Limb (tissue), 2 donors: ENCODE measurements around the gene CAMKV.

Experiments used
- DNase-seq, 2 donors: peaks; one replicate each; pipeline ENCODE4 v3.0.0-alpha.2; 2016; ENCODE audit errors: extremely low spot score in 2 of 2

Gene CAMKV

DNA sequence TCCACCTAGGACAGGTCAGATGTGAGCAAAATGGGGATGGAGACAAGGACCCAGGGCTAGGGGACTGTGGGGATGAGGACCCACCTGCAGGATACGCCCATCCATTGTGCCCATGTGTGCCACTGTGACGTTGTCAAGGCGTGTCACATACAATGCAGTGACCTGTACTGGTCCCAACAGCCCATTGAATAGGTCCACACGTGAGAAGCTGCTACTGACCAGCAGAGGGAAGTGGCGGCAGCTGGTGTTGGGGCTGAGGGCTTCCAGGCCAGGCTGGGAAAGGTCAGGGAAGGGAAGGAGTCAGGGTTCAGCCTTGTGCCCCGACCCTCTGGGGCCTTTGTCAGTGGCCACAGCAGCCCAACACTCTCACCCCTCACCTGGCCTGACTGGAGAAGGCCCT lies 29.3 kb upstream of the CAMKV start:
- DNase-seq: no peak

DNA sequence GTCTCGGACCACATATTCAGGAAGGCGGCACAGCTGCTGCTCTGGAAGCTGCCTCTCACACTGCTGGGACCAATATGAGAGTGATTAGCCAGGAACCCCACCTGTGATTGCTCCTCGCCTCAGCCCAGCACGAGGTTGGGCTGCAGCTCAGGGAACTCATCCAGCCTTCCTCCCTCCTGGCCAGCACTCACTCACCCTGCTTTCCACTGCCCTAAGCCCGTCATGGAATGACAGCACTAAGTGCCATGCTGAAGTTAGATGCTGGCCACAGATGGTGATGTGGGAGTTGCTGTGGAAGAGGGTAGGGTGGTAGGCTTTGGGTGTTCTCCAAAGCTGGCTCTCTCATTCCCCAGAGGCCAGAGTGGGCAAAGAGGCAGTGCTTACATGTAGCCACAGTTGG lies 26.6 kb upstream of the CAMKV start:
- no peak for DNase-seq

DNA sequence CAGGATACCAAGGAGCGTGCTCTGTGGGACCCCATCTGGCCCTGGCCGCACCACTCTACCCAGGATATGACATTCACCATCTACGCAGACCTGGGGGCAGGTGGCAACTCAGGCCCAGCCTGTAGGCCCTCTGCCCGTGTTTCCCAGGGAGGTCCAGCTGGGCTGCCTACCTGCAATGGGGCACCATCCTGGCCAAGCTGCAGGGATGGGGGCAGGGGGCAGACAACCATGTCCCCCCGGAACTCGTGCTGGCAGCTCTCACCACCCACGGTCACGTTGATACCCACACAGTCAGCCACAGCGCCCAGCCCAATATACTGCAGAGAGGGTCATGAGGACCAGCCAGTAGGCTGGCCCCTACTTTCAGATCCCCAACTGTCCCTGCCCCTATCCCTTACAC lies 26.1 kb upstream of the CAMKV start:
- DNase-seq: no peak

DNA sequence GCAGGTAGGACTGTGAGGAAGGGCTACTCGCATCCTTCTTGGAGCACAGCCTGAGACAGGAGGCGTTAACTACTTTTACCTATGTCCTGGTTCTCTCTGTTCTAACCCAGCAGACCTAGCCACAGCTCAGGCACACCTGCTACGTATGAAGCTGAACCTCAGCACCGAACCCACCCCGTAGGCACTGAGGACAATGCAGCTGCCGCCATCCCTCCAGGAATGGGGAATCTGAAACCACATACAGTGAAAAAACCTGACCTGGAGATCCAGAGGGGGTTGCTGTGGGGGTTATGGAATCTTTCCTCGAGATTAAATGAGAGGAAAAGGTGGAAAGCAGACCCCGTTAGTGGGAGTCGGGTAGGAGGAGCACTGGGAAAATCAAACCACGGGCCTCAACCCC lies 19.6 kb upstream of the CAMKV start:
- no peak for DNase-seq

DNA sequence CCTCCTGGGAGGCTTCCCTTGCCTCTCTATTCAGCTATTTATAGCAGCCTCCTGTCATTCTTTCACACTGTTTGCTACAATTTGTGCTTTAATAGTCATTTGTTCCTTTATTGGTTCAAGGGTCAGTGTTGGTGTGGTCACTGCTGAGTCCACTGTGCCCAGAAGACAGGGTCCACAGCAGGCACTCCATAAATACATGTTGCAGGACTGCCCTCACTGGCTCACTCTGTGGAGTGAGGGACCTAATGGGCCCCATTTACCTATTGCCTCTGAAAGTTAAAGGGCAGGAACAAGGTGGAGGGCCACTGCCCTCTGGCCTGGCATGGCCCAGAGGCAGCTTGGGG lies 17.2 kb upstream of the CAMKV start:
- no peak for DNase-seq

DNA sequence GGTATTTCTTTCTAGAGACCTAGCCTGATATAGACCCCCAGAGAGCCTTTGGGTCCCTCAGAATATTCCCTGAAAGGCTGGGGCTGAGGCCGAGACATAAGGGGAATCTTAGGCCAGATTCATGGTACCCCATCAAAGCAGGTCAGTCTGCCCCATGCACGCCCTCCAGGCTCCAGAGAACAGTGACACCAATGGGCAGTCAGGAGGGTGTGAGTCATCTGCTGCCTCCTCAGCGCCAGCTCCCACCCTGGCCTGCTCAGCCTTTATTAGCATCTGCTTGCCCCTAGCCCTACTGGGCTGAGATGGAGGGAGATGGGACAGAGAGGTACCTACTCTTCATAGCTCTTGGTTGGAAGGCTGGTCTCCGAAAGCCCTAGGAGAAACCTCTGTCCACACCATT lies 14.3 kb upstream of the CAMKV start:
- no peak for DNase-seq

DNA sequence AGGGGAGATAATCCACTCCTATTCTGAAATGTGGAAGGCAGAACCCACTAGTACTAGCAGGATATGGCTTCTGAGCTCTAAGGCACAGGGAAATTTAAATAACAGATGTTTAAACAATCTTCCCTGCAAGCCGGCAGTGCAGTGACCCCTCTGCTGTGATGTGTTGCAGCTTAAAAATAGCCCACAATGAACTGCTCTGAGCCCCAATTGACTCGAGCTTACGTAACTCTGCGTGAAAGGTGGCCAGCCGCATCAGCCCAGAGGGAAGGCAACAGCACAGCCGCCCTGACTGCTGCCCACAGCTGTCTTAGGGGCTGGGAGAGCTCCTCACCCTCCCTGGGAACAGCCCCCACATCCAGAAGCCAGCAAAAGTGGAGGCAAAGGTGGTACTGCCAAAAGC lies 12.5 kb upstream of the CAMKV start:
- DNase-seq: peak in 1 of 2 donors; percentile 50

DNA sequence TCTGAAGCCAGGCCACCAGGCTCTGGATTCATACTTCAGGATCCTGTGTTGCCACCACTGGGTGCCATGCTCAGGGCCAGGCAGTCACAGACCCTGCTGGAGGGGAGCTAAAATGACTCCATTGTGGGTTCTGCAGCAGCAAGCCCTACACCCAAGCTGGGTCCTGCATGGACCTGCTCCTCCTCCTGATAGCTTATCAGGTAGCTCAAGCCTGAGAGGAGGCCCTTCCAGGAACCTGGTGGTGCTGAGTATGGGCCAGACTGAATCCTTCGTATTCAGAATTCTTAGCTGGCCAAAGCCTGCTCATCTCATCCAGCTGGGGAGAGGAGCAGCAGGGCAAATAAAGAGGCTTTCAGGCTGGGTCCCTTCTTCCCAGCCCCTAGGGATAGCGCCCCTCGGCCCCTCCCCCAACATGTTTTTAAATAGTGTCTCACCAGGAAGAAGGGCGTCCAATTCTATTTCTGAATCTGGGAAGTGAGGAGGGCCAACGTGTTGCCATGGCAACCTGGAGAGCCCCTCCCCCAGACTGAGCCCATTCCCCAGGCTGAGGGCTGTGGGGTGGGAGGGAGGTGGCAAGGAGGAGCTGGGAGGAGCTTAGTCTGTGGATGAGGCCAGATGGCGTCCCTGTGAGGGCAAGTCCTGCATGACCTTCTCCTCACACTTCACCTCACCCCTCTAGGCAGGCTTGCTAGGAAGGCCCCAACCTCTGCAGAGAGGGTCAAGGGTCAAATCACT lies 11.0 kb upstream of the CAMKV start:
- peak in 1 of 2 donors; percentile 53 for DNase-seq

DNA sequence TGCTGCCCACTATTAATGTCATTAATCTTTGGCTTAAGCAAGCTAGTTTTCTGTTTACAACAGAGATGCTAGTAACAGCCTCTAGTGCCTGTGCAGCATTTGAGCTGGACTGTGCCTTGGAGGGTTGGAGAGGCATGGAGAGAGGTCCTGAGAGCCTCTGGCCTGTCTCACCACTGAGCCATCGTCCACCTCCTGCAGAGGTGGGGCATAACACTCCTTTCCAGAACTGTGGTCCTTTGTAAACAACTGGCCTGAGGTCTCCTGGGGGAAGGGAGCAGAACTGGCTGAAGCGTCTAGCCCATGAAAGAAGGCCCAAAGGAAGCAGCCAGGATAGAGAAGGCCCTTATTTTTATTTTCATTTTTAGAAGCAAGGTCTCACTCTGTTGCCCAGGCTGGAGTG lies 10.0 kb upstream of the CAMKV start:
- no peak for DNase-seq

DNA sequence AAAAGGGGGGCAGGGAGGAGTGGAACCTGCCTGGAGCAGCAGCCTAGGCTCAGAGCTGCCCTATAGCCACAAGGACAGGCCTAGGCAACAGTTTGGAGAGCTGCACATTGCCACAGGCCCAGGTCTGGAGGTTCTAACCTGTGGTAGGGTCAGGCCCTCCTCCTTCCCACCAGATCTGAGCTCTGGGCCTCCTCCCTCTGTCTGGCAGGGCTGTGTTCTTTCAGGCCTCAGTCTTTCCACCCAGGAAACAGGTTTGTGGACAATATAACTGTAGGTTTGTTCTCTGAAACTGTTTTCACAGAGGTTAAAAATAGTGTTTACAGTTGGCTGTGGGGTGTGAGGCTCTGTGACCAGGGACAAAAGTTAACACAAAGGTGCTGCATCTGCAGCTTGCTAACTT lies 9.0 kb upstream of the CAMKV start:
- DNase-seq: no peak

DNA sequence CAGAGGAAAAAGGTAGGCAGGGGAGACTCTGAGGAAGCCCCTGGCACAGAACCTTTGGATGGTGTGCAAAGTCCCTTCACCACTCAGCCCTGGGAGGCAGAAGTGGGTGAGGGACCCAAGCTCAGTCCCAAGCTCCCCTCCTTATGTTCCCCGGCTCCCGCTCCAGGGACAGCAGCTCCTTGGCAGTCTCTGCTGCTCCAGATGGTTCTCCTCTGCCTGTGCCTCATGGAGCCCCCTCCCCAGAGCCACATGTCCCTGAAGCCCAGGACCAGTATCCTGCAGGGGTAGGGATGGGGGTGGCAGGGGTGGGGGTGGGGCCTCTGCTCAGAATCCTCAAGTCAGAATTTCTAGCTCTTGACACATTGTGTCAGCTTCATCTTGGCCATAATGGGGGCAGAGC lies 8.0 kb upstream of the CAMKV start:
- DNase-seq: no peak

DNA sequence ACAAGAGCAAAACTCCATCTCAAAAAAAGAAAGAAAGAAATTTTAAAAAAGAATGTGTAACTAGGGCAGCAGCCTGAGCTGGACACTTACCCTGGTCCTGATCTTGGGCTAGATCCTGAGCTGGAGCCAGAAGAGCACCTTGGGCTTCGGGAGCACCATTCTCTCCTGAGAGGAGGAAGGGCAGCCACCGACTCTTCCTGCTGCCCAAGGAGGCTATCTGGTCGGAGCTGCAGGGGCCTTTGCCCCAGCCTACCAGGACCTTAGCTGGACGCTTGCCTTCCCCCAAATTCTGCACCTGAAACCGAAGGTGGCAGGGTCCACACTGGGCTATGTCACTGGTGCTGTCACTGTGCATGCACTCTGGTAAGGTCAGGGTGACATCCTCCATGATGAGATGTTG lies 6.9 kb upstream of the CAMKV start:
- DNase-seq: no peak

DNA sequence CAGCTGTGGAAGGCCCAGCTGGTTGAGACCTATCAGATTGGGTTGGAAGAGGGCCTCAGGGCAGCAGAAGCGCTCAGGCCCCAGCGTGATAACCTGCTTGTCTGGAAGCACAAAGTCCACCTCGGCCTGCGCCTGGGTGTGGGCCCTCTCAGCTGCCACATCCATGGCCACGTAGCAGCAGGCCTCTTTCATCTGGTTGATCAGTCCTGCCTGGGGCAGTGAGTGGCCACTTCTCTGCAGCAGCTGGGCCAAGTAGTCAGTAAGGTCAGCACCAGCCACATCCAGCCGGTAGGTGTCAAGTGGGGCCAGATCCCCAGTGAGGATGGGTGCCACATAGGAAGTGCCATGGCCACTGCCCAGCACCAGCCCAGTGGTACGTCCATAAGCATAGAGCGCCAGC lies 3.9 kb upstream of the CAMKV start:
- no peak for DNase-seq

DNA sequence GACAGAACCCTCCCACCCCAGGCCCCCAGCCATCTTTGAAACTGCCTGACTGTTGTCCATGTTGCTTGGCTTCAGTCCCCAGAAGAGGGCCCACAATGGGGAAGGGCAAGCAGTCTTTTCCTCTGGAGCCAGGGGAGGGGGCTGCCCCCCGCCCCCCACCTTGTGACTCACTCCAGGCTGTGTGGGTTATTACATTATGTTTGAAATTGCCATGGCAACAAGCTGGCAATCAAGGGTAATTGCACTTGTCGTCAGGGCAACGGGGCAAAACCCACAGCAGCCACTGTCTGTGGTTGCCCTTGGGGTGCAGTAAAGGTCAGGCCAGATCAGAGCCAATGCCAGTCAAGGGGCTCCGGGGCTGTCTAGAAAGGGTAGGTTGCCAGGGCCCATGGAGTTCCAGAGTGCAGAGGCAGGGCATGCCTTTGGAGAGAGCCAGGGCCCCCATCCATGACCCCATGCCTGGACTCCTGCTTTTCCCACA lies 3.1 kb upstream of the CAMKV start:
- DNase-seq: no peak

DNA sequence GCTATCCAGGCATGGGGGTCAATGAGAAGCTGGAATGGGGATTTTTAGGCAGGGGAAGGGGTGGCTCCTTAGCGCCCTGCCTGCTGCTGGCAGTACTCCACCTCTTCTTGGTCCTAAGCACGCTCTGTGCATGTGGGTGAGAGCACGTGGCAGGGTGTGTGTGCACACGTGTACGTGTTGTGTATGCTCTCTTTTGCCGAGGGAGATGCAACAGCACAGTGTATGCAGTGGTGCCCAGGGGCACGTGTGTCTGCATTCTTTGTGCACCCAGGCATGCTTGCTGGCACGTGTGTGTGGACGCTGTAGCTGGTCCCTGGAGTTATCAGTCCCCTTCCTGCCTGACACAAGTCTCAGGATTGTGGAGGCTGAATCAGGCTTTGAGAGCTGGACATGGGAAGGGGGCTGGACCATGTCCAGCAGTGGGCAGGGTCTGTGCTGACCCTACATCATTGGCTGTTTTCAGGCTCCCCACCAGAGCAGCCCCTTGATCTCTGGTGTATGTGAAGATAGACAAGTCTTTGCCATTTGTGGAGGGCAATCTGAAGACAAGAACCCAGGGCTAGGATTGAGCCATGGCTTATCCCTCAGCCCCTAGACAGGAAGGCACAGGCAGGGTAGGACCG lies 1.9 kb upstream of the CAMKV start:
- DNase-seq: no peak

DNA sequence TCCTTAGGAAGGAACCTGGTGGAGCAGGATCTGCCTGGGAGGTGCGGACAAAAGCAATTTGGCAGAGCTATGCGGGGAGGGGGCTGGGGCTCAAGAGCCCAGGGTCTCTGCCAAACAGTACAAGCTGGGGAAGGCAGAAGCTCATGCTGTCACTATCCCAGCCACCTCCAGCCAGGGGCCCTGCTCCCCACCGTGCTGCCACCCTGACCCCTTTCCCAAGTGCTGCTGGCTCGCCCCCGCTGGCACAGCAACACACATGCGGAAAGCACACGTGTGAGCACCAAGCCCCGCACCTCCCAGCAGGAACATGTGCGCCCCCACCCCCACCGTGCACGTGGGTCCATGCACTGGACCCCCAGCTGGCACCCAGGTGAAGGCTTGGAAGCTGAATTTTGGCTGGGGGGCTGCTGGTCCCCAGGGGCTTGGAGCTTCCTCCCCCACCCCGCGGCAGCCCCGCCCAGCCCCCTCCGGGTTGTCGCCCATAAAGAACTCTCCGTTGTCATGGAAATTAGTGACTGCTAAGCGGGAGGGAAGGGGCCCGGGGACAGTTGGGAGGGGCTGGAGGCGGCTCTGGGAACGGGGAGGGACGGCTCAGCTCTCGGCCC lies 742 bp downstream of the CAMKV start:
- DNase-seq: peak in 1 of 2 donors; percentile 53

DNA sequence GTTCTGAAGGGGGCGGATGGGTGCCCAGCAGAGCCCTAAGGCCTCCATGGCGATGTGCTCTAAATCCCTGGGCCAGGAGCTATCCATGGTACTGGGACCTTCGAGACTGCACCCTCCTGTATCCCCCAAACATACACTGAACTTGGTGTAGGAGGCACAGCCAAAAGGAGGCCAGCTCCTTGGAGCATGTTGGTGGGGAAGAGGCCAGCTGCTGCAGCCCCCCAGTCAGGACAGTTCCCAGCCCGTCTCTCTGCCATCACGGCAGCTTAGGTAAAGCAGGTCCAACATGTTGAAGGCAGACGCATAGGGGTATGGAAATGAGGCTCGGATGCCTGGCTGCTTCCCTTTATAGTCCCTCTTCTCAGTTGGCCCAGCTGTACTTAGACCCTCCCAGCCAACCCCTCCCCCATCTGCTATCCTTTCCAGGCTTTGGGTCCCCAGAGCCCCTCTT lies 1.8 kb downstream of the CAMKV start:
- DNase-seq: peak in 1 of 2 donors; percentile 68

DNA sequence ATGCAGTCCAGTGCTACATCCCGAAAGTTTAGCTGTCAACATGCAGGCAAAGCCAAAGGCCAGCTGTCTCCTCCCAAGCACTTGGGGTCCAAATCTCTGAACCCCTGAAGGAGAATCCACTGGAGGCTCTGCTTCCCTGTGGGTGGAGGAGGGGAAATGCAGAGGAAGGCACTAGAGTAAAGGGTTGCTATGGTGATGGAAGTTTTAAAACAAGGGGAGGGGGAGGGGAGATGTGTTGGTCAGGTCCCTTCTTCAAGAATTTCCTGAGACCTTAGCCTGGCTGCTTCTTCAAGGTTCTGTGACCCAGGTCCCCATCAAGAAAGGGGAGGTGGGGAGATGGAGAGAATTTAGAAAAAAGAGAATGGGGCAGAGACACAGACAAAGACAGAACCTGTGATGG lies 2.3 kb downstream of the CAMKV start:
- DNase-seq: no peak

DNA sequence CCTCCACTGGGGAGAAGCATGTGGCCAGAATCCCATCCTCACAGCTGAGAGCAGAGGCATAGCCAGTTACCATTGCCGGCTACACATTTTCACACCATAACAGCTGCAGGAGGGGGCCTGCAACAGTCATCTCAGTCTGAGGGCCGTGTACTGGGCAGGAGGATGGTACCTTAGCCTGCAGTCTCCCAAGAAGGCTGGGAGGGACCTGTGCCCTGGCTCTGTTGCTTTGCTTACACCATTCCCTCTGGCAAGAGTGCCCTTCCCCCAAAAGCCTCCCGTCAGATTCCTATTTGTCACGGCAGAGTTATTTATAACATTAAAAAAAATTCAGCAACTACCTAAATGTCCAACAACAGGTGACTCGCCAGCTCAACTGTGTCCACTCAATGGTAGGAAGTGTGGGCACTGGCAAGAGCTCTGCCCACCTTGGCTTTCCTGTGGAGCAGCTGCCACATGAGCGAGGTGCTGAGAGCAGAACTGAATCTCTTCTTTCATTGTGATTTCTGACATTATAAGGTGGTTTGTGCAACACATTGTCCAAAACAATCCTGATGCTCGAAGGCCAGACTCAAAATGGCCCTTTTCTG lies 4.4 kb downstream of the CAMKV start:
- DNase-seq: no peak

DNA sequence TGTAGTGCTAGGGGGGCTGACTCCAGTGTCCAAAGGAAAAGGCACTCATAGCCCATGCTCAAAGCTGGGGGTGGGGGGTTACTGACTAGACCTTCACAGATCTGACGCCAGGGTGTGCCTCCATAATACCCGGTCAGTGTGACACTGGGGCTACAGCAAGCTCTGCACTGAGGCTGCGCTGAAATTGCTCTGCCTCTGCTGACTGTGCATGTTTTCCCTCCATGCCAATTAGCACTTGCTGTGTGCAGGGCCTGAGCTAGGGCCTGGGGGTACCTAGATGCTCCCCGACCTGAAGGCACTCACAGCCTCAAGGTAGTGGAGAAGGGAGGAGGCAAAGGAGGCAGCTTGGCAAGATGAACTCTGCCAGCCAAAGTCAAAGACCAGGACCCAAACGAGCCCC lies 5.2 kb downstream of the CAMKV start:
- no peak for DNase-seq

DNA sequence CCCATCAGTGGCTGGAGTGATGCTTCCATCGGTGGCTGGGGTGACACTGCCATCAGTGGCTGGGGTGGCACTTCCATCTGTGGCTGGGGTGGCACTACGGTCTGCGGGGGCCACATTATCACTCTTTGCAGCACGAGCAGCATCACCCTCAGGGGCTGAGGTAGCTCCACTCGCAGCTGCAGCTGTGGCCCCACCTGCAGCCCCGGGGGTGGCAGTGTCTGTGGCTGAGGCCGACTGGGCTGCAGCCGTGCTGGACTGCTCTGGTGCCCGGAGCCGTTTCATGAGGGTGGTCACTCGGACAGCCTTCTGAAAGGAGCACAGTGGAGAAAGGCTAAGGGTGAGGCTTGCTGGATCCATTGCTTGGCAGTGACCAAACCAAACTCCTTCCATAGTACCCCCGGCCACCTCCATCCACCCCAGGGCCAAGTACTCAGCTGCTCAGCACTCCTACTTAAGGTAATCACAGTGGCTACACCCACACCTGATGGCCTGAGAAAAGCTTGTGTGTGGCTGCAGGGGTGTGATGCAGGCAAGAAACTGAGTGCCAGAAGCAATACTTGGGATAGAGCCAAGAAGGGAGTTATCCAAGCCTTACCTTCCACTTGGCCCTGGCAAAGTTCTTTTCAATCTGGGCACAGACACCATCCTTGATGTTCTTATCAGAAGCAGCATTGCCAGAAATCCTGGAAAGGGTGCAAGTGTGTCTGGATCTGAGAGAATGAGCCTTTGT lies 10.0 kb downstream of the CAMKV start:
- DNase-seq: no peak
